Left ventricle myocardium superior (tissue), 1 donor: ENCODE measurements around the gene WDR82. TPM values are rescaled to one million over a fixed set of nuclear protein-coding genes. Genes with fewer than 3 reads are reported as not detected.
A peak's percentile ranks its signal among the peaks of the same experiment; 100 is the strongest.

Experiments
- ATAC-seq: fragments of 200-7000 bp; cut with Tn5 transposase; one replicate; pipeline ENCODE4 v1.9.1; 2020; ENCODE audit warnings: mild to moderate bottlenecking, moderate library complexity
- DNase-seq: peaks from one replicate; pipeline ENCODE4 v3.0.0-alpha.2; 2020
- intact Hi-C: fragments of 100-400 bp; cut with micrococcal nuclease; formaldehyde crosslinking; loops from one replicate; pipeline ENCODE4 v1.11.0; 2022
- total RNA-seq: library from RNA; stranded (reverse); fragmentation: NEBNext Ultra II Directional; extraction: Animal tissue kit (Norgen Biotek cat#: 25700); gene quantifications from one replicate; pipeline ENCODE4 v1.2.1, GENCODE V29; 2021
- donor health status: DM: no; HTN: yes; CAD: no; lungs with severe emphysema.

WDR82 gene
- total RNA-seq, 1 donor from 2014 or later = 67.5 TPM

GRCh38 chr3:52269776-52270175 lies 8.7 kb downstream of the WDR82 start:
- DNase-seq = no peak
- intact Hi-C loops = no loop called here
- ATAC-seq = no peak

- DNase-seq (no peak), ATAC-seq (peak; percentile 14)
- intact Hi-C loops = no loop called here
These were observed 10.4 kb downstream of the WDR82 start for GRCh38 chr3:52268036-52268435.

GRCh38 chr3:52265387-52265786 lies 13.1 kb downstream of the WDR82 start:
- DNase-seq = no peak
- no peak for ATAC-seq
- intact Hi-C loops = no loop called here

GRCh38 chr3:52262447-52262846 lies 16.0 kb downstream of the WDR82 start:
- DNase-seq (no peak), ATAC-seq (no peak)
- intact Hi-C loops = no loop called here

- intact Hi-C loops = no loop called here
- no peak for DNase-seq
- no peak for ATAC-seq
These were observed 19.0 kb downstream of the WDR82 start for GRCh38 chr3:52259448-52259847.

GRCh38 chr3:52259035-52259434 lies 19.4 kb downstream of the WDR82 start:
- intact Hi-C loops = no loop called here
- DNase-seq (no peak), ATAC-seq (no peak)

GRCh38 chr3:52257911-52258310 lies 20.5 kb downstream of the WDR82 start:
- ATAC-seq (no peak), DNase-seq (no peak)
- intact Hi-C loops = no loop called here

- intact Hi-C loops = no loop called here
- DNase-seq (no peak), ATAC-seq (no peak)
These were observed 21.8 kb downstream of the WDR82 start for GRCh38 chr3:52256622-52257021.

- DNase-seq (no peak), ATAC-seq (no peak)
- intact Hi-C loops = no loop called here
These were observed 22.3 kb downstream of the WDR82 start for GRCh38 chr3:52256159-52256558.

GRCh38 chr3:52254608-52255007 lies 23.8 kb downstream of the WDR82 start:
- ATAC-seq (no peak), DNase-seq (no peak)
- intact Hi-C loops = no loop called here

GRCh38 chr3:52253314-52254304 lies 24.8 kb downstream of the WDR82 start:
- intact Hi-C loops = no loop called here
- ATAC-seq (peak; percentile 54), DNase-seq (peak; percentile 59)

GRCh38 chr3:52250122-52250521 lies 28.3 kb downstream of the WDR82 start:
- ATAC-seq = no peak
- intact Hi-C loops = no loop called here

GRCh38 chr3:52249683-52250082 lies 28.8 kb downstream of the WDR82 start:
- intact Hi-C loops = no loop called here
- no peak for ATAC-seq
- DNase-seq = no peak

More at GRCh38 chr3:52250122-52250521, 28.3 kb downstream of the WDR82 start:
- DNase-seq = no peak

GRCh38 chr3:52248816-52249547 lies 29.5 kb downstream of the WDR82 start:
- no peak for ATAC-seq
- DNase-seq = peak; percentile 73
- intact Hi-C loops = no loop called here

GRCh38 chr3:52248165-52248541 lies 30.3 kb downstream of the WDR82 start:
- no peak for DNase-seq
- no peak for ATAC-seq
- intact Hi-C loops = no loop called here

- ATAC-seq = no peak
- DNase-seq = no peak
- intact Hi-C loops = no loop called here
These were observed 30.9 kb downstream of the WDR82 start for GRCh38 chr3:52247409-52248164.

- DNase-seq (no peak), ATAC-seq (peak; percentile 5)
- intact Hi-C loops = no loop called here
These were observed 31.6 kb downstream of the WDR82 start for GRCh38 chr3:52246728-52247408.

GRCh38 chr3:52246264-52246620 lies 32.2 kb downstream of the WDR82 start:
- DNase-seq = no peak
- intact Hi-C loops = no loop called here
- ATAC-seq = peak; percentile 1
